CD4-positive, alpha-beta T cell (primary cell): ENCODE results near the gene ZNF385D. TPM values are rescaled to one million over a fixed set of nuclear protein-coding genes. Genes with fewer than 3 reads are reported as not detected.

Experiments
- ATAC-seq: fragments of 200-7000 bp; cut with Tn5 transposase; one replicate; pipeline ENCODE4 v1.10.0; 2022; ENCODE audit warnings: mild to moderate bottlenecking; ENCODE audit not compliant: poor library complexity
- CTCF ChIA-PET: fragments of 350-600 bp; sonication (Branson Sonifier 250); formaldehyde crosslinking; loops from one replicate; lab custom pipeline; 2021; ENCODE audit warnings: antibody characterized with exemption, inconsistent platforms; lab: Charles Lee
- POLR2A ChIA-PET: fragments of 350-600 bp; sonication (Branson Sonifier 250); formaldehyde crosslinking; loops from one replicate; lab custom pipeline; 2021; ENCODE audit warnings: antibody characterized with exemption, inconsistent platforms; lab: Charles Lee
- DNase-seq, 14 experiments: peaks; one replicate each; pipeline ENCODE4 v3.0.0-alpha.2; 2013 to 2020; ENCODE audit warnings: mixed read lengths in 2 of 14
- H3K27ac ChIP-seq, 2 donors: one replicate each; pipeline versions ENCODE4 v1.5.1 to v1.7.0; 2013; ENCODE audit warnings: low read length in 2 of 2, low read depth in 1 of 2, mild to moderate bottlenecking in 1 of 2
- H3K27me3 ChIP-seq, 2 experiments: 1 replicate in 1 of 2; 2 replicates in 1 of 2; pipeline versions ENCODE4 v1.6.1 to v1.7.0; 2013; ENCODE audit warnings: low read length in 2 of 2, control low read depth in 1 of 2, mild to moderate bottlenecking in 1 of 2, moderate library complexity in 1 of 2; ENCODE audit not compliant: insufficient read depth in 2 of 2, control insufficient read depth in 1 of 2
- H3K36me3 ChIP-seq: one replicate; pipeline ENCODE4 v1.6.1; 2013; ENCODE audit warnings: low read length, control low read depth; ENCODE audit not compliant: insufficient read depth
- H3K4me1 ChIP-seq: one replicate; pipeline ENCODE4 v1.6.1; 2013; ENCODE audit warnings: low read length, control low read depth; ENCODE audit not compliant: insufficient read depth
- H3K4me3 ChIP-seq: one replicate; pipeline ENCODE4 v1.5.1; 2013; ENCODE audit warnings: mild to moderate bottlenecking, low read length, moderate library complexity
- H3K9me3 ChIP-seq, 2 experiments: 1 replicate in 1 of 2; 2 replicates in 1 of 2; pipeline versions ENCODE4 v1.6.1 to v1.7.0; 2013; ENCODE audit warnings: low read length in 2 of 2, mild to moderate bottlenecking in 2 of 2, control low read depth in 1 of 2, moderate library complexity in 1 of 2; ENCODE audit not compliant: control insufficient read depth in 1 of 2, insufficient read depth in 1 of 2
- H3K27ac Mint-ChIP-seq: one replicate; pipeline ENCODE4 v1.8.0; 2020; ENCODE audit warnings: mixed read lengths
- H3K27me3 Mint-ChIP-seq: one replicate; pipeline ENCODE4 v1.8.0; 2021; ENCODE audit warnings: mixed read lengths
- H3K36me3 Mint-ChIP-seq: one replicate; pipeline ENCODE4 v1.8.0; 2021; ENCODE audit warnings: low read depth, mixed read lengths
- H3K4me1 Mint-ChIP-seq: one replicate; pipeline ENCODE4 v1.8.0; 2021; ENCODE audit warnings: low read depth, mixed read lengths
- H3K4me3 Mint-ChIP-seq: one replicate; pipeline ENCODE4 v1.8.0; 2020; ENCODE audit warnings: mild to moderate bottlenecking, mixed read lengths
- H3K9me3 Mint-ChIP-seq: one replicate; pipeline ENCODE4 v1.8.0; 2020; ENCODE audit warnings: mixed read lengths
- intact Hi-C, 2 experiments: fragments of 100-400 bp; cut with DNase I in 1 of 2; cut with micrococcal nuclease in 1 of 2; formaldehyde crosslinking; loops; one replicate each; pipeline versions ENCODE4 v1.15.1 to v1.9.0; 2023 to 2025; cut with DNase I, micrococcal nuclease
- total RNA-seq, 174 experiments: library from RNA in 2 of 174; stranded (reverse) in 2 of 174; gene quantifications; one replicate each; pipeline ENCODE4 v1.2.3 and lab custom pipeline; 2021 to 2026
- TF ChIP-seq, protein P1 (sequence below): fragments of 200-600 bp; IDR thresholded peaks from one replicate; pipeline ENCODE4 v1.8.0; 2022; ENCODE audit warnings: antibody characterized with exemption, mild to moderate bottlenecking

The ZNF385D gene
- total RNA-seq, 2 experiments from 2014 or later = not detected

DNA sequence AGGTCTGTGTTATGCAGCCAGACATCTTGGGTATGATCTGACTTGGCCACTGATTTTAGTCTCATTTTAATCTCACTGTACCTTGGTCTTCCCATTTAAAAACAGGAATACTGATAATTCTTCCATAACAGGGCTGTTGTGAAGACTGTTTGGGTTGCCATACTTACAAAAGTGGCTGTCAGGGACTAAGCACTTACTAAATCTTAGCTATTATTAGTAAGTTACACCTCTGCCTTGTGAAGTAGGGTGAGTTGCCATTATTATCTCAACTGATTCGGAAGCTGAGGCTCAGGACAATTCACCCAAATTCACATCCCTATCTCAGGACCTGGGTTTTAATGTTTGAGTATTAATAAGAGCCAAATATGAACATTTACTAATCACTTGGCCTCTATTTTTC is 12.7 kb downstream of the ZNF385D start:
- no peaks in the 10 kb centered on the region for H3K36me3 Mint-ChIP-seq
- no peak overlapping the region for H3K27ac ChIP-seq
- H3K4me1 ChIP-seq = no peaks in the 10 kb centered on the region
- no peaks in the 10 kb centered on the region for H3K27me3 Mint-ChIP-seq
- ChIA-PET CTCF (no interaction called here), POLR2A (no interaction called here)
- peaks cover 0 to 7% of the 10 kb centered on the region in 2 experiments for H3K9me3 ChIP-seq
- H3K36me3 ChIP-seq = no peaks in the 10 kb centered on the region
- ATAC-seq (no peak), DNase-seq (no peak)
- H3K9me3 Mint-ChIP-seq = peaks cover 3% of the 10 kb centered on the region
- no peak overlapping the region for H3K4me3 ChIP-seq
- H3K4me3 Mint-ChIP-seq = no peak overlapping the region
- no peaks in the 10 kb centered on the region for H3K4me1 Mint-ChIP-seq
- TF ChIP-seq, protein P1, sequence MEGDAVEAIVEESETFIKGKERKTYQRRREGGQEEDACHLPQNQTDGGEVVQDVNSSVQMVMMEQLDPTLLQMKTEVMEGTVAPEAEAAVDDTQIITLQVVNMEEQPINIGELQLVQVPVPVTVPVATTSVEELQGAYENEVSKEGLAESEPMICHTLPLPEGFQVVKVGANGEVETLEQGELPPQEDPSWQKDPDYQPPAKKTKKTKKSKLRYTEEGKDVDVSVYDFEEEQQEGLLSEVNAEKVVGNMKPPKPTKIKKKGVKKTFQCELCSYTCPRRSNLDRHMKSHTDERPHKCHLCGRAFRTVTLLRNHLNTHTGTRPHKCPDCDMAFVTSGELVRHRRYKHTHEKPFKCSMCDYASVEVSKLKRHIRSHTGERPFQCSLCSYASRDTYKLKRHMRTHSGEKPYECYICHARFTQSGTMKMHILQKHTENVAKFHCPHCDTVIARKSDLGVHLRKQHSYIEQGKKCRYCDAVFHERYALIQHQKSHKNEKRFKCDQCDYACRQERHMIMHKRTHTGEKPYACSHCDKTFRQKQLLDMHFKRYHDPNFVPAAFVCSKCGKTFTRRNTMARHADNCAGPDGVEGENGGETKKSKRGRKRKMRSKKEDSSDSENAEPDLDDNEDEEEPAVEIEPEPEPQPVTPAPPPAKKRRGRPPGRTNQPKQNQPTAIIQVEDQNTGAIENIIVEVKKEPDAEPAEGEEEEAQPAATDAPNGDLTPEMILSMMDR = no peak
- no peak overlapping the region for H3K27ac Mint-ChIP-seq
- H3K27me3 ChIP-seq = no peaks in the 10 kb centered on the region
- intact Hi-C loops = no loop called here

DNA sequence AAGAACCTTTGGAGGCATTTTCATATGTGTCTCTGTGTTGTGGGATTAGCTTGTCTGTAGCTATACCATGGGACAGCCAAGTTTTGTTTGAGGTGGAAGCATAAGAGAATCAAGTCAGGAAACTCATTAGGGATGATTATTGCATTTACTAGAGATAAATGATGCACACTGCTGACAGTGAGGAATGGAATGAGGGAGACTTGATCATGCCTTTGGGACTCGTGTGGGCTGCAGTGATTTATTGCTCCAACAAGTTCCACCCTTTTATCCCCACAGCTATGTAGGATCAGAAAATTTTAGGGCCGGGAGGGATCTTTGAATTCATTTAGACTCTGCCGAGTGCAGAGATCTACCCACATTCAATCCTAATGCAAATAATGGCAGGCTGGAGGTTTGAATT is 16.3 kb downstream of the ZNF385D start:
- H3K27me3 Mint-ChIP-seq = no peaks in the 10 kb centered on the region
- no peaks in the 10 kb centered on the region for H3K36me3 Mint-ChIP-seq
- TF ChIP-seq, protein P1 = no peak
- Histone ChIP-seq H3K27ac (no peak overlapping the region), H3K36me3 (no peaks in the 10 kb centered on the region), H3K4me1 (no peaks in the 10 kb centered on the region), H3K4me3 (no peak overlapping the region), H3K27me3 (no peaks in the 10 kb centered on the region), H3K9me3 (peaks cover 0 to 8% of the 10 kb centered on the region in 2 experiments)
- intact Hi-C loops = no loop called here
- no peak overlapping the region for H3K27ac Mint-ChIP-seq
- H3K4me3 Mint-ChIP-seq = no peak overlapping the region
- peaks cover 8% of the 10 kb centered on the region for H3K9me3 Mint-ChIP-seq
- DNase-seq (no peak), ATAC-seq (no peak)
- ChIA-PET POLR2A (no interaction called here), CTCF (no interaction called here)
- no peaks in the 10 kb centered on the region for H3K4me1 Mint-ChIP-seq

- no peak overlapping the region for H3K27ac Mint-ChIP-seq
- intact Hi-C loops = no loop called here
- no peak overlapping the region for H3K27ac ChIP-seq
- POLR2A ChIA-PET = no interaction called here
- H3K27me3 Mint-ChIP-seq = no peaks in the 10 kb centered on the region
- H3K36me3 Mint-ChIP-seq = no peaks in the 10 kb centered on the region
- no peaks in the 10 kb centered on the region for H3K36me3 ChIP-seq
- no peak overlapping the region for H3K4me3 Mint-ChIP-seq
- H3K9me3 Mint-ChIP-seq = peaks cover 8% of the 10 kb centered on the region
- DNase-seq (no peak), ATAC-seq (no peak)
- H3K27me3 ChIP-seq = no peaks in the 10 kb centered on the region
- H3K4me3 ChIP-seq = no peak overlapping the region
- TF ChIP-seq, protein P1 = no peak
- no peaks in the 10 kb centered on the region for H3K4me1 Mint-ChIP-seq
- H3K4me1 ChIP-seq = no peaks in the 10 kb centered on the region
- CTCF ChIA-PET = no interaction called here
- H3K9me3 ChIP-seq = peaks cover 0 to 5% of the 10 kb centered on the region in 2 experiments
Observed at GRCh38 chr3:21729888-21730459, 21.0 kb downstream of the ZNF385D start.
